ENCODE results near the gene ZNFX1. TPM values are rescaled to one million over a fixed set of nuclear protein-coding genes. Genes with fewer than 3 reads are reported as not detected.
"Not testable (repeated sequence)": the region's sequence is repeated elsewhere in the genome, so short reads cannot be mapped to it uniquely, and the experiment has no call there.

The ZNFX1 gene
- total and polyA plus RNA-seq, 10 donors: 5.8 to 68.9 (median 52.7) TPM

DNA sequence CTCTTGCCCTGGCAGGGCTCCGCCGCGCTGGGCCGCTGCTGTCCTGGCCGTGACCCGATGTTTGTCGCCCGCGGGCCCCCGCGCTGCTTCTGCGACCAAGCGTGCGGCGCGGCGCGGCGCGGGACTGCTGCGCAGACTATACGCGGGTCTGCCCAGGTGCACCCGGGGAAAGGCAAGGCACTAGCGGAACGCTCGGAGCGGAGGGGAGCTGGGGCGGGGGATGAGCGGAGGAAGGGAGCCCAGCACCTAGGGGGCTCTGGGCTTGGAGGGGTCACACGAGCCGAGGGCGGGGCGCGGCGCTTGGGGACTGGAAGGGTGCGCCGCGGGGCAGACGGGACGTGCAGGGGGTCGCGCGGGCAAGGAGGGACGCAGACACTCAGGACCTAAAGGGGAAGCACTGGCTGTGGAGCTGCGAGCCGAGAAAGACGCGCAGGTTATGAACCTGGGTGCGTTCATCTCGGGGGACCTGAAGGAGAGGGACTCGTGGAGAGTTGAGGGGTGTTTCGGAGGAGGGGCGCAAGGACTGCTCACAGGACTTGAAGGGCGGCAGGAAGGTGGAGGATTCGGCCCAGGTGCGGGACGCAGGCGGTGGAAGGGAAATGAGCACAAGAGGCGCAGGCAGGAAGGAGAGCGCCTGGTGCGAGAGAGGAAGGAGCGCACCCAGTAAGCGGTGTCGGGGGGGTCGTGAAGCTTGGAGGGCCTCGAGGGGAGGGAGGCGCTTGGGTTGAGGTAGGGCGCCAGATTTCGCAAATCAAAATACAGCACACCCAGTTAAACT, 40.8 kb upstream of the ZNFX1 start:
- Histone ChIP-seq H3K36me3 (no peaks in the 10 kb centered on the region), H3K4me1 (peaks cover 13 to 37% (median 19%) of the 10 kb centered on the region in 6 donors), H3K27me3 (replicated peaks in 1 of 7) (peaks cover 2 to 76% (median 43%) of the 10 kb centered on the region in 7 donors), H3K4me3 (peak overlapping the region; percentile 7 to 66 (median 34)), H3K27ac (peak overlapping the region in 2 of 8 donors; percentile 43 to 80), H3K9me3 (no peaks in the 10 kb centered on the region)
- DNase-seq: peak; percentile 81
- 1 to 6% (median 1%) methylated on average over 46 to 70 of the region's 70 CpGs for WGBS, 5 donors
- intact Hi-C loops (cut with DNase I; ENCODE audit: low total_unique reads): no loop called here
- TF ChIP-seq, protein P1, sequence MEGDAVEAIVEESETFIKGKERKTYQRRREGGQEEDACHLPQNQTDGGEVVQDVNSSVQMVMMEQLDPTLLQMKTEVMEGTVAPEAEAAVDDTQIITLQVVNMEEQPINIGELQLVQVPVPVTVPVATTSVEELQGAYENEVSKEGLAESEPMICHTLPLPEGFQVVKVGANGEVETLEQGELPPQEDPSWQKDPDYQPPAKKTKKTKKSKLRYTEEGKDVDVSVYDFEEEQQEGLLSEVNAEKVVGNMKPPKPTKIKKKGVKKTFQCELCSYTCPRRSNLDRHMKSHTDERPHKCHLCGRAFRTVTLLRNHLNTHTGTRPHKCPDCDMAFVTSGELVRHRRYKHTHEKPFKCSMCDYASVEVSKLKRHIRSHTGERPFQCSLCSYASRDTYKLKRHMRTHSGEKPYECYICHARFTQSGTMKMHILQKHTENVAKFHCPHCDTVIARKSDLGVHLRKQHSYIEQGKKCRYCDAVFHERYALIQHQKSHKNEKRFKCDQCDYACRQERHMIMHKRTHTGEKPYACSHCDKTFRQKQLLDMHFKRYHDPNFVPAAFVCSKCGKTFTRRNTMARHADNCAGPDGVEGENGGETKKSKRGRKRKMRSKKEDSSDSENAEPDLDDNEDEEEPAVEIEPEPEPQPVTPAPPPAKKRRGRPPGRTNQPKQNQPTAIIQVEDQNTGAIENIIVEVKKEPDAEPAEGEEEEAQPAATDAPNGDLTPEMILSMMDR (IDR thresholded peaks at IDR 0.05 in 8 of 11, conservative IDR thresholded peaks at IDR 0.05 in 3 of 11): no peak
- TF ChIP-seq POLR2AphosphoS5 (IDR thresholded peaks at IDR 0.05): peak in 1 of 3 donors; percentile 53
- TF ChIP-seq POLR2A (IDR thresholded peaks at IDR 0.05): no peak

DNA sequence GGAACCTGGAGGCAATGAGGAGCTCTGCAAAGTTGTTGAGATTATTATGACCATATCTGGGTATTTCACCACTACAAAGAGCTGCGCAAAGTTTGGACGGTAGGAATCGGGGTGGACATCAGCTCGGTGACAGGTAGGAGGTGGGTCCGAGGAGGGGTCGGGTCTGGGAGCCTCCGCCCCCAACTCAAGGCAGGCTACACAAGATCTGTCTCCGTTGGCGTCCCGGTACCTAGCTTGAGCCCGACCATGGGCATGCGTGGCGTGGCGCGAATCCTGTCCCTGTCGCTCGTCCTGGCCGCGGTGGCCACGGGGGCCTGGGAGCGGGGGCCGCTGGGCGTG, 40.2 kb upstream of the ZNFX1 start:
- no peaks in the 10 kb centered on the region for H3K36me3 ChIP-seq
- no peak for TF ChIP-seq POLR2A (IDR thresholded peaks at IDR 0.05)
- TF ChIP-seq POLR2AphosphoS5 (IDR thresholded peaks at IDR 0.05): no peak
- TF ChIP-seq, protein P1 (IDR thresholded peaks at IDR 0.05 in 8 of 11, conservative IDR thresholded peaks at IDR 0.05 in 3 of 11): no peak
- WGBS, 5 donors: 8 to 20% (median 12%) methylated on average over 16 to 23 of the region's 23 CpGs
- no peaks in the 10 kb centered on the region for H3K9me3 ChIP-seq
- no peak for DNase-seq
- H3K27me3 ChIP-seq (replicated peaks in 1 of 7): peaks cover 2 to 76% (median 43%) of the 10 kb centered on the region in 7 donors
- H3K27ac ChIP-seq: peak overlapping the region in 2 of 8 donors; percentile 43 to 80
- peaks cover 13 to 32% (median 16%) of the 10 kb centered on the region in 6 donors for H3K4me1 ChIP-seq
- intact Hi-C loops (cut with DNase I; ENCODE audit: low total_unique reads): no loop called here
- peak overlapping the region in 5 of 8 donors; percentile 30 to 66 (median 40) for H3K4me3 ChIP-seq

DNA sequence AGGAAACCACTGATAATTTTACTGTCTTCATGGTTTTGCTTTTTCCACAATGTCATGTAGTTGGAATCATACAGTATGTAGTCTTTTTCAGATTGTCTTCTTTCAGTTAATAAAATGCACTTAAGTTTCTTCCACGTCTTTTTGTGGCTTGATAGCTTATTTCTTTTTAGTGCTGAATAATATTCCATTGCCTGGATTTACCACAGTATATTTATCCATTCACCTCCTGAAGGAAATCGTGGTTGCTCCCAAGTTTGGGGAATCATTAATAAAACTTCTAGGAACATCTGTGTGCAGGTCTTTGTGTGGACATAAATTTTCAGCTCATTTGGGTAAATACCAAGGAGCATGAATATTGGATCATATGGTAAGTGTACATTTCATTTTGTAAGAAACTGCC, 38.8 kb upstream of the ZNFX1 start:
- H3K4me3 ChIP-seq: no peak overlapping the region
- peaks cover 2 to 65% (median 43%) of the 10 kb centered on the region in 7 donors for H3K27me3 ChIP-seq (replicated peaks in 1 of 7)
- H3K4me1 ChIP-seq: peaks cover 13 to 28% (median 15%) of the 10 kb centered on the region in 6 donors
- intact Hi-C loops (cut with DNase I; ENCODE audit: low total_unique reads): no loop called here
- TF ChIP-seq, protein P1 (IDR thresholded peaks at IDR 0.05 in 8 of 11, conservative IDR thresholded peaks at IDR 0.05 in 3 of 11): no peak
- WGBS, 5 donors: 40 to 86% (median 81%) methylated on average over 2 of the region's 2 CpGs
- H3K36me3 ChIP-seq: no peaks in the 10 kb centered on the region
- DNase-seq: no peak
- no peaks in the 10 kb centered on the region for H3K9me3 ChIP-seq
- no peak overlapping the region for H3K27ac ChIP-seq

DNA sequence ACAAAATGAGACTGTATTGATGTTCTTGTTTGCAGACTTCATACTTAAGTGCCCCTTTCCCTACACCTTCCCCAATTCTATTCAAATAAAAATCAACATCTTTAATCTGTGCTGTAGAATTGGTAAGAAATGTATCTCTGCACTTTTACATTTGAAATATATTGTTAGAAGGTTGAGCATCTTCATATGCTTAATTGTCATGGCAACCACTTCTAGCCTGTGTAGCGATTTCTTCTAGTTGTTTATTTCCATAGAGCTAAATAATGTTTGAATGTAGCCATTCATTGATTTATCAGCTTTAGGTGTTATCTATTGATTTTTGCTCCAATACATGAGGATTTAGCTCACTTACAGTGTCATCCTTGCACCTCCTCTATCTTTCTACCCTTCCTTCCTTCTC, 37.7 kb upstream of the ZNFX1 start:
- no peak for DNase-seq
- Histone ChIP-seq H3K27ac (no peak overlapping the region), H3K4me1 (peaks cover 13 to 28% (median 15%) of the 10 kb centered on the region in 6 donors), H3K9me3 (peaks cover 0 to 3% (median under 1%) of the 10 kb centered on the region in 8 donors), H3K36me3 (no peaks in the 10 kb centered on the region), H3K4me3 (no peak overlapping the region), H3K27me3 (replicated peaks in 1 of 7) (peaks cover 2 to 54% (median 40%) of the 10 kb centered on the region in 7 donors)
- 85 to 94% (median 92%) methylated on average over 1 of the region's 1 CpG for WGBS, 5 donors
- intact Hi-C loops (cut with DNase I; ENCODE audit: low total_unique reads): no loop called here
- TF ChIP-seq, protein P1 (IDR thresholded peaks at IDR 0.05 in 8 of 11, conservative IDR thresholded peaks at IDR 0.05 in 3 of 11): no peak
- TF ChIP-seq POLR2AphosphoS5 (IDR thresholded peaks at IDR 0.05) (no peak), POLR2A (IDR thresholded peaks at IDR 0.05) (no peak)

DNA sequence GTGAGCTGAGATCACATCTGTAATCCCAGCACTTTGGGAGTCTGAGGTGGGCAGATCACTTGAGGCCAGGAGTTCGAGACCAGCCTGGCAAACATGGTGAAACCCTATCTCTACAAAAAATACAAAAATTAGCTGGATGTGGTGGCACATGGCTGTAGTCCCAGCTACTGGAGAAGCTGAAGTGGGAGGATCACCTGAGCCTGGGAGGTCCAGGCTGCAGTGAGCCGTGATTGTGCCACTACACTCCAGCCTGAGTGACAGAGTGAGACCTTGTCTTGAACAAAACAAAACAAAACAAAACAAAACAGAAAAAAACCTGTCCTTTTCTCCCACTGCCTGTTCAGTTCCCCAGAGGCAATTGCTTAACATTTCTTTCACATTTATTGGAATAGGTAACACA, 36.2 kb upstream of the ZNFX1 start:
- intact Hi-C loops (cut with DNase I; ENCODE audit: low total_unique reads); H3K4me3 ChIP-seq; DNase-seq; H3K36me3 ChIP-seq; H3K9me3 ChIP-seq; H3K27ac ChIP-seq: not testable (repeated sequence)
- H3K27me3 ChIP-seq (replicated peaks in 1 of 7): peaks cover 2 to 38% (median 25%) of the 10 kb centered on the region in 7 donors
- peaks cover 8 to 14% (median 11%) of the 10 kb centered on the region in 6 donors for H3K4me1 ChIP-seq
- 66 to 85% (median 78%) methylated on average over 2 of the region's 2 CpGs for WGBS, 5 donors

Measured in spleen (tissue), 11 donors.